Astrocyte (in vitro differentiated cells and primary cell): ENCODE results near the gene MALT1. TPM values are rescaled to one million over a fixed set of nuclear protein-coding genes. Genes with fewer than 3 reads are reported as not detected.

Experiments
- DNase-seq: peaks from one replicate; pipeline ENCODE4 v3.0.0-alpha.2; 2010; ENCODE audit warnings: low read depth
- FAIRE-seq: peaks from 2 replicates; lab custom pipeline; 2011; peaks lifted over from hg19 to GRCh38; lab: Jason Lieb, UNC
- H2AFZ ChIP-seq: 2 replicates; pipeline ENCODE4 v1.6.0; 2012; ENCODE audit warnings: low read depth, low read length, inconsistent platforms
- H3K27ac ChIP-seq: 2 replicates; pipeline ENCODE4 v1.5.1; 2011; ENCODE audit warnings: low read depth, low read length, inconsistent platforms
- H3K27me3 ChIP-seq: 2 replicates; pipeline ENCODE4 v1.6.0; 2011; ENCODE audit warnings: low read length, inconsistent platforms; ENCODE audit not compliant: insufficient read depth
- H3K36me3 ChIP-seq: 2 replicates; pipeline ENCODE4 v1.5.1; 2011; ENCODE audit warnings: low read length, inconsistent platforms; ENCODE audit not compliant: insufficient read depth
- H3K4me1 ChIP-seq: 2 replicates; pipeline ENCODE4 v1.5.1; 2011; ENCODE audit warnings: low read length, inconsistent platforms; ENCODE audit not compliant: insufficient read depth
- H3K4me2 ChIP-seq: 2 replicates; pipeline ENCODE4 v1.6.0; 2012; ENCODE audit warnings: low read length, inconsistent platforms
- H3K4me3 ChIP-seq: 2 replicates; pipeline ENCODE4 v1.5.1; 2011; ENCODE audit warnings: low read depth, mild to moderate bottlenecking, low read length, inconsistent platforms; ENCODE audit not compliant: insufficient read depth
- H3K79me2 ChIP-seq: 2 replicates; pipeline ENCODE4 v1.6.0; 2012; ENCODE audit warnings: mild to moderate bottlenecking, low read length, inconsistent platforms; ENCODE audit not compliant: insufficient read depth
- H3K9ac ChIP-seq: 2 replicates; pipeline ENCODE4 v1.6.0; 2012; ENCODE audit warnings: mild to moderate bottlenecking, low read length, inconsistent platforms
- H3K9me3 ChIP-seq: 2 replicates; pipeline ENCODE4 v1.5.1; 2012; ENCODE audit warnings: low read depth, mild to moderate bottlenecking, low read length, inconsistent platforms; ENCODE audit not compliant: insufficient read depth
- H4K20me1 ChIP-seq: 2 replicates; pipeline ENCODE4 v1.6.0; 2012; ENCODE audit warnings: low read length, inconsistent platforms; ENCODE audit not compliant: insufficient read depth
- H3K27ac Mint-ChIP-seq: one replicate; pipeline ENCODE4 v1.8.0; 2021; ENCODE audit warnings: mild to moderate bottlenecking, mixed read lengths; ENCODE audit not compliant: unreplicated experiment
- H3K27me3 Mint-ChIP-seq: one replicate; pipeline ENCODE4 v1.8.0; 2021; ENCODE audit warnings: low read depth, mixed read lengths; ENCODE audit not compliant: unreplicated experiment
- H3K36me3 Mint-ChIP-seq: one replicate; pipeline ENCODE4 v1.8.0; 2021; ENCODE audit warnings: low read depth, mixed read lengths; ENCODE audit not compliant: unreplicated experiment
- H3K4me1 Mint-ChIP-seq: one replicate; pipeline ENCODE4 v1.8.0; 2021; ENCODE audit warnings: low read depth, mixed read lengths; ENCODE audit not compliant: unreplicated experiment
- H3K4me3 Mint-ChIP-seq: one replicate; pipeline ENCODE4 v1.8.0; 2021; ENCODE audit warnings: mild to moderate bottlenecking, moderate library complexity, mixed read lengths; ENCODE audit not compliant: unreplicated experiment
- H3K9me3 Mint-ChIP-seq: one replicate; pipeline ENCODE4 v1.8.0; 2021; ENCODE audit warnings: mild to moderate bottlenecking, mixed read lengths; ENCODE audit not compliant: unreplicated experiment
- EZH2 ChIP-seq: IDR thresholded peaks from 2 replicates; pipeline ENCODE4 v1.6.1; 2012; ENCODE audit warnings: mild to moderate bottlenecking, low read length, inconsistent platforms; ENCODE audit not compliant: insufficient read depth
- total RNA-seq: library from RNA; stranded (reverse); gene quantifications from 2 replicates; pipeline ENCODE4 v1.2.1, GENCODE V29; 2021
- TF ChIP-seq, protein P1 (sequence below): IDR thresholded peaks from 2 replicates; pipeline ENCODE4 v1.5.1; 2011; ENCODE audit warnings: low read depth, mild to moderate bottlenecking, inconsistent platforms, low read length, moderate library complexity; ENCODE audit not compliant: insufficient read depth

The MALT1 gene
- total RNA-seq, 1 donor from 2014 or later = 40.3 TPM

DNA sequence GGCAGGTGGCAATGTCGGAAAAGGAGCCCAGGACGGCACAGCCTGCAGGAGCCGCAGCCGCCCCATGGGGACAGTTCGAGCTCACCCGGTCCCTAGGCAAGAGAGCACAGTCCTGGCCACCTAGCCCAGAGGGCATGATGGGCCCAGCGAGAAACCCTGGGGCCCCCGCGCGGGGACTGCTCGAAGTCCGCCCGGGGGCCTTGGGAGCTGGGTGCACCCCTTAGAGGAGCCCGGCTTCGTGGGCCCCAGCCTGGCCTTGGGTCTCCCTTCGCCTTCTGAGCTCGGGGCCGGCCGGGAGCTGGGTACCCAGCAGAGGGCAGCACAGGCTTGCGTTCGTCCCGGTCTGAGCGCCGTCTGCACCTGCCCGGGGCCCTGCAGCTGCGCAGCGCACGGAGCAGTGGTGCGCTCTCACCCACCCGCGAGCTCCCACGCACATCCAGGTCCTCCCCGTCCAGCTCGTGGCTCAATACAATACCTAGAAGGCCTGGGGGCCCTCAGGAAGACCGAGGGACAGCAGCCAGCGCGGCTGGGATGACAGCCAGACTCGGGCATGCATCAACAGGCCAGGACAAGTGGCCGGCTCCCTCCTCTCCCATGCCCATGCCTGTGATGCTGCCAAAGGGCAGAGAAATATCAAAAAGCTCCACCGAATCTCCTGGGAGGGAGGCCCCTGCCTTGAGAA is 97.2 kb downstream of the MALT1 start:
- H3K4me2 ChIP-seq = peak overlapping the region; percentile 88
- H3K27me3 ChIP-seq = peaks cover 13% of the 10 kb centered on the region
- H3K27ac ChIP-seq = no peak overlapping the region
- H3K36me3 ChIP-seq = no peaks in the 10 kb centered on the region
- Mint-ChIP-seq H3K4me3 (peak overlapping the region; percentile 60), H3K4me1 (peaks cover 5% of the 10 kb centered on the region), H3K27me3 (peaks cover 32% of the 10 kb centered on the region), H3K27ac (no peak overlapping the region), H3K9me3 (no peaks in the 10 kb centered on the region), H3K36me3 (peaks cover 4% of the 10 kb centered on the region)
- H3K79me2 ChIP-seq = no peaks in the 10 kb centered on the region
- DNase-seq = no peak
- H2AFZ ChIP-seq = peak overlapping the region; percentile 82
- no peak for TF ChIP-seq EZH2
- TF ChIP-seq, protein P1, sequence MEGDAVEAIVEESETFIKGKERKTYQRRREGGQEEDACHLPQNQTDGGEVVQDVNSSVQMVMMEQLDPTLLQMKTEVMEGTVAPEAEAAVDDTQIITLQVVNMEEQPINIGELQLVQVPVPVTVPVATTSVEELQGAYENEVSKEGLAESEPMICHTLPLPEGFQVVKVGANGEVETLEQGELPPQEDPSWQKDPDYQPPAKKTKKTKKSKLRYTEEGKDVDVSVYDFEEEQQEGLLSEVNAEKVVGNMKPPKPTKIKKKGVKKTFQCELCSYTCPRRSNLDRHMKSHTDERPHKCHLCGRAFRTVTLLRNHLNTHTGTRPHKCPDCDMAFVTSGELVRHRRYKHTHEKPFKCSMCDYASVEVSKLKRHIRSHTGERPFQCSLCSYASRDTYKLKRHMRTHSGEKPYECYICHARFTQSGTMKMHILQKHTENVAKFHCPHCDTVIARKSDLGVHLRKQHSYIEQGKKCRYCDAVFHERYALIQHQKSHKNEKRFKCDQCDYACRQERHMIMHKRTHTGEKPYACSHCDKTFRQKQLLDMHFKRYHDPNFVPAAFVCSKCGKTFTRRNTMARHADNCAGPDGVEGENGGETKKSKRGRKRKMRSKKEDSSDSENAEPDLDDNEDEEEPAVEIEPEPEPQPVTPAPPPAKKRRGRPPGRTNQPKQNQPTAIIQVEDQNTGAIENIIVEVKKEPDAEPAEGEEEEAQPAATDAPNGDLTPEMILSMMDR = peak; percentile 52
- no peaks in the 10 kb centered on the region for H4K20me1 ChIP-seq
- no peak overlapping the region for H3K9ac ChIP-seq
- peaks cover 5% of the 10 kb centered on the region for H3K4me1 ChIP-seq
- FAIRE-seq = no peak
- peak overlapping the region; percentile 39 for H3K4me3 ChIP-seq
- no peaks in the 10 kb centered on the region for H3K9me3 ChIP-seq

DNA sequence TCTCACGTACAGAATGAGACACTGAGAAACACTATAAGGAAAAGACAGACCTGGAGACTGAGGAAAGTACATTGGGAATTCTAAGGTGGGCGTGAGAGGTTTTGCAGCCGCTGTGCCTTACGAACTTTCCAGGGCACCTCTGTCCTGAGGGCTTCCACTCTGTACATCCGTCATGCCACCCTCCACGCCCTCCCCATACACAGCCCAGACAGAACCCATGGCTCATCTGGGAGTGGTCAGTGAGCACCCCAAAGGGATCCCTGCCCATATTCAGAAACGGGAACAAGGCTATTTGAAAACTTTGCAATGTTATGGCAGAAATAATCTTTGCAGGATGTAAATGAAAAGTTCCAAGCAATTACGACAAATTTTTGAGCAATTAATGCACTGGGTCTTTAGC is 98.1 kb downstream of the MALT1 start:
- TF ChIP-seq, protein P1 = no peak
- TF ChIP-seq EZH2 = no peak
- peaks cover 13% of the 10 kb centered on the region for H3K27me3 ChIP-seq
- peaks cover 30% of the 10 kb centered on the region for H3K27me3 Mint-ChIP-seq
- peaks cover 5% of the 10 kb centered on the region for H3K4me1 ChIP-seq
- no peak overlapping the region for H3K4me2 ChIP-seq
- DNase-seq = no peak
- no peak overlapping the region for H3K4me3 ChIP-seq
- no peaks in the 10 kb centered on the region for H3K9me3 ChIP-seq
- FAIRE-seq = no peak
- no peaks in the 10 kb centered on the region for H3K79me2 ChIP-seq
- no peak overlapping the region for H2AFZ ChIP-seq
- peaks cover 5% of the 10 kb centered on the region for H3K4me1 Mint-ChIP-seq
- no peaks in the 10 kb centered on the region for H3K36me3 ChIP-seq
- no peak overlapping the region for H3K27ac ChIP-seq
- no peak overlapping the region for H3K9ac ChIP-seq
- no peaks in the 10 kb centered on the region for H3K9me3 Mint-ChIP-seq
- H3K27ac Mint-ChIP-seq = no peak overlapping the region
- H3K36me3 Mint-ChIP-seq = peaks cover 4% of the 10 kb centered on the region
- H4K20me1 ChIP-seq = no peaks in the 10 kb centered on the region
- H3K4me3 Mint-ChIP-seq = no peak overlapping the region

GRCh38 chr18:58770601-58771000 is 99.3 kb downstream of the MALT1 start:
- Histone ChIP-seq H3K36me3 (no peaks in the 10 kb centered on the region), H3K9ac (no peak overlapping the region), H3K9me3 (no peaks in the 10 kb centered on the region), H3K4me3 (no peak overlapping the region), H3K27ac (no peak overlapping the region), H4K20me1 (no peaks in the 10 kb centered on the region), H3K27me3 (peaks cover 4% of the 10 kb centered on the region), H2AFZ (no peak overlapping the region), H3K4me1 (peaks cover 5% of the 10 kb centered on the region), H3K4me2 (no peak overlapping the region), H3K79me2 (no peaks in the 10 kb centered on the region)
- TF ChIP-seq, protein P1 = no peak
- TF ChIP-seq EZH2 = no peak
- no peak for DNase-seq
- Mint-ChIP-seq H3K27ac (no peak overlapping the region), H3K36me3 (peaks cover 4% of the 10 kb centered on the region), H3K27me3 (peaks cover 24% of the 10 kb centered on the region), H3K4me3 (no peak overlapping the region), H3K9me3 (no peaks in the 10 kb centered on the region), H3K4me1 (peaks cover 3% of the 10 kb centered on the region)
- FAIRE-seq = no peak
